HCT116 (cell line): ENCODE results near the gene DRD3.

ENCODE experiments used
- EZH2 ChIP-seq: fragments of 200-600 bp; sonication (generic); IDR thresholded peaks from 2 replicates; pipeline ENCODE4 v1.6.1; 2017; ENCODE audit warnings: antibody characterized with exemption, mixed run types
- FOSL1 ChIP-seq: IDR thresholded peaks from 2 replicates; pipeline ENCODE4 v1.6.1; 2012; ENCODE audit warnings: low read depth
- POLR2A ChIP-seq: IDR thresholded peaks from 2 replicates; pipeline ENCODE4 v1.7.0; 2011; ENCODE audit warnings: borderline replicate concordance; ENCODE audit not compliant: insufficient read depth, insufficient read length; ENCODE audit errors: extremely low read depth
- POLR2AphosphoS5 ChIP-seq: IDR thresholded peaks from 2 replicates; pipeline ENCODE4 v1.6.1; 2011; ENCODE audit warnings: mild to moderate bottlenecking, low read depth, low read length, moderate library complexity
- RAD21 ChIP-seq: IDR thresholded peaks from 2 replicates; pipeline ENCODE4 v1.6.1; 2012; ENCODE audit warnings: low read depth, mild to moderate bottlenecking
- SP1 ChIP-seq: IDR thresholded peaks from 2 replicates; pipeline ENCODE4 v1.6.1; 2012; ENCODE audit warnings: low read depth
- SRF ChIP-seq: IDR thresholded peaks from 2 replicates; pipeline ENCODE4 v1.6.1; 2012; ENCODE audit warnings: low read depth
- YY1 ChIP-seq: IDR thresholded peaks from 2 replicates; pipeline ENCODE4 v1.6.1; 2011; ENCODE audit warnings: low read length, low read depth, moderate library complexity, mild to moderate bottlenecking; ENCODE audit not compliant: insufficient replicate concordance; ENCODE audit errors: extremely low read depth
- ZNF274 ChIP-seq: fragments of 200-500 bp; sonication (Bioruptor generic); IDR thresholded peaks from 2 replicates; pipeline ENCODE4 v1.6.1; 2014; ENCODE audit warnings: mild to moderate bottlenecking, low read depth, low read length, inconsistent platforms
- TF ChIP-seq, protein P1 (sequence below): IDR thresholded peaks from 2 replicates; pipeline ENCODE4 v1.6.1; 2012
- TF ChIP-seq, protein P2 (sequence below), 3 experiments: fragments of 200-600 bp in 1 of 3; sonication (generic) in 1 of 3; IDR thresholded peaks in 2 of 3; conservative IDR thresholded peaks in 1 of 3; 2 replicates each; pipeline ENCODE4 v1.5.1; 2012 to 2017; ENCODE audit warnings: low read depth in 2 of 3, low read length in 2 of 3, antibody characterized with exemption in 1 of 3, borderline replicate concordance in 1 of 3, control low read depth in 1 of 3, mild to moderate bottlenecking in 1 of 3, mixed read lengths in 1 of 3, mixed run types in 1 of 3, moderate library complexity in 1 of 3; ENCODE audit not compliant: insufficient read depth in 1 of 3

DNA sequence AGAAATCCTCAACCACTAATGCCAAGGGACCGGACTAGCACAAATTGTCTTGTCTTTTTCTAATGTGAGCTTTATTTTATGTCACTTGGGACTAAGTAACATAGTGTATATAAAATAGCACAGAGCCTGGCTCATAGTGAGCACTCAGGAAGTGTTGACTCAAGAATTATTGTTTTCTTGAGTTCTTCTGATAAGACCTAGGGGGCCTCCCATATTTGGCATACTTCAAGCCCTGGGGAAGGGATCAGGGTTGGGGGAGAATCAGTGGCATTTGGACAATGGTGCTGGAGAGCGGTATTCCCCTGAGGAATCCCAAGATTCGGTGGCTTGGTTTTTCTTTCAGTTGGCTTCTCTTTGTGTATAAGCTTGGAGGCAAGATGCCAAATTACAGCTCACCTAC is 39.2 kb upstream of the DRD3 start:
- TF ChIP-seq YY1 (no peak), RAD21 (no peak), POLR2AphosphoS5 (no peak), EZH2 (no peak), FOSL1 (no peak), POLR2A (no peak), ZNF274 (no peak), SP1 (no peak), SRF (no peak)
- TF ChIP-seq, protein P1, sequence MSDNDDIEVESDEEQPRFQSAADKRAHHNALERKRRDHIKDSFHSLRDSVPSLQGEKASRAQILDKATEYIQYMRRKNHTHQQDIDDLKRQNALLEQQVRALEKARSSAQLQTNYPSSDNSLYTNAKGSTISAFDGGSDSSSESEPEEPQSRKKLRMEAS = no peak
- TF ChIP-seq, protein P2, sequence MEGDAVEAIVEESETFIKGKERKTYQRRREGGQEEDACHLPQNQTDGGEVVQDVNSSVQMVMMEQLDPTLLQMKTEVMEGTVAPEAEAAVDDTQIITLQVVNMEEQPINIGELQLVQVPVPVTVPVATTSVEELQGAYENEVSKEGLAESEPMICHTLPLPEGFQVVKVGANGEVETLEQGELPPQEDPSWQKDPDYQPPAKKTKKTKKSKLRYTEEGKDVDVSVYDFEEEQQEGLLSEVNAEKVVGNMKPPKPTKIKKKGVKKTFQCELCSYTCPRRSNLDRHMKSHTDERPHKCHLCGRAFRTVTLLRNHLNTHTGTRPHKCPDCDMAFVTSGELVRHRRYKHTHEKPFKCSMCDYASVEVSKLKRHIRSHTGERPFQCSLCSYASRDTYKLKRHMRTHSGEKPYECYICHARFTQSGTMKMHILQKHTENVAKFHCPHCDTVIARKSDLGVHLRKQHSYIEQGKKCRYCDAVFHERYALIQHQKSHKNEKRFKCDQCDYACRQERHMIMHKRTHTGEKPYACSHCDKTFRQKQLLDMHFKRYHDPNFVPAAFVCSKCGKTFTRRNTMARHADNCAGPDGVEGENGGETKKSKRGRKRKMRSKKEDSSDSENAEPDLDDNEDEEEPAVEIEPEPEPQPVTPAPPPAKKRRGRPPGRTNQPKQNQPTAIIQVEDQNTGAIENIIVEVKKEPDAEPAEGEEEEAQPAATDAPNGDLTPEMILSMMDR (IDR thresholded peaks at IDR 0.05 in 2 of 3, conservative IDR thresholded peaks at IDR 0.05 in 1 of 3; ENCODE audit: borderline replicate concordance in 1 of 3, insufficient read depth in 1 of 3, low read depth in 2 of 3, low read length in 2 of 3) = no peak
